GM21367 (cell line): Measurements from ENCODE around the gene ADAMTS3.

Experiments used
- ATAC-seq: cut with Tn5 transposase; IDR thresholded peaks from one replicate; pipeline ENCODE4 v1.9.1; 2021; ENCODE audit not compliant: unreplicated experiment

Gene ADAMTS3

DNA sequence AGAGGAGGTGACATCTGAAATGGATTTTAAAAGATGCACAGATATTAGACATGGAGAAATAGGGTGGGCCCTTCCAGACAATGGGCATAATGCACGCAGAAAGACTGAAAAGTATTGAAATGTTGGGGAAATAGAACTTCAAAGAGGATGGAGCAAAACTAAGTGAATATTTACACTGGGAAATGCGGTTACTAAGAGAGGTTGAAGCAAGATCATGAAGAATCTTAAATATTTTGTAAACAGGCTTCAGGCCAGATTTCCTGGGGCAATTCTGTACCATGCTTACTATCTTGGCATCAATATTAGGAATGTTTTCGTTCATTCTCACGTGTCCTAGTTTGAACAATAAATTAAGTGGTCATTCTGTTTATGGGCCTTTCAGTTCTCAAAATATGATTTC lies 216.3 kb downstream of the ADAMTS3 start:
- ATAC-seq = no peak

DNA sequence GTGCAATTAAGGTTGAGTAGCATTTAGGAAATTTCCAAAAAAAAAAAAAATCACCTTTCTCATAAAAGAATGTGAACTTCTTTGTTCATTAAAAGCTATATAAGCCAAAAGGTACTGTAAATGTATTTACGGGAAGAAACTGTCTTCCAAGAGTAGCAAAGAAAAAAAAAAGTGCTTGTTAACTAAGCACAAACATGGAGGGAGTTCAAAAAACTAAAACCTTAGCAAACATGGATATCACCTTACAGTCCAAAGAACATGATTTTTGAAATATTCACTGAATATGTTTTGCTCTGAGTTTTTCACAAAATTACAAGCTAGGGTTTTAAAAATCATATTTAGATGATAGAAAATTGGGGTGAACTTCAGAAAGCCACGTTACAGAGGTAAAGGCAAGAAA lies 217.5 kb downstream of the ADAMTS3 start:
- ATAC-seq = no peak

DNA sequence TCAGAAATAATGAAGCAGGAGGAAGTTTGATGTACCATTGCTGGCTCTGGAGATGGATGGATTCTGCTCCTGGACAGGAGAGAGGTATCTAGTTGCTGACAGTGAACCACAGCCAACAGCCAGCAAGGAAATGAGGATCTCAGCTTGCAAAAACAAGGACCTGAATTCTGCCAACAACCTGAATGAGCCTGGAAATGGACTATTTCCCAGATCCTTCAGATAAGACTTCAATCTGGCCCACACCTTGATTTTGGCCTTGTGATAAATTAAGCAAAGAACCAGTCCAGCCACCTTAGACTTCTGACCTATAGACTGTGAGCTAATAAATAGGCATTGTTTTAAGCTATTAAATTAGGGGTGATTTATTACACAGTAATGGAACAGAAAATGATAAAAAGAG lies 220.3 kb downstream of the ADAMTS3 start:
- no peak for ATAC-seq

DNA sequence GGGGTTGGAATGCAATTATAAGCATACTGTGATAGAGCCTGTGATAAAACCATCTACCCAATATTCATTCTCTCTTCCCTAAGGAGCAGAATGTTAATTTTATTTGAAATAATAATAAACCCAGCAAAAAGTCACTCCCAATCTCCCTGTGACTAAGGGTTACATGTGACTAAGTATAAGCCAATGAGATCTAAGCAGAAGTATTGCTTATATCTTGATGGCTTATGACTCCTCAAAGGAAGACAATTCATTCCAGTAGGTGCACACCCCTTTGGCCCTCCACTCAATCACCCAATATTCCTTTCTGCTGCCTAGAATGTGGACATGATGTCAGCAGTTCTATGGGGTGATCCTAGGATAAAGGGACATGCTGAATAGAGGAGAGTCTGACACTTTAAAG lies 224.6 kb downstream of the ADAMTS3 start:
- ATAC-seq = no peak

DNA sequence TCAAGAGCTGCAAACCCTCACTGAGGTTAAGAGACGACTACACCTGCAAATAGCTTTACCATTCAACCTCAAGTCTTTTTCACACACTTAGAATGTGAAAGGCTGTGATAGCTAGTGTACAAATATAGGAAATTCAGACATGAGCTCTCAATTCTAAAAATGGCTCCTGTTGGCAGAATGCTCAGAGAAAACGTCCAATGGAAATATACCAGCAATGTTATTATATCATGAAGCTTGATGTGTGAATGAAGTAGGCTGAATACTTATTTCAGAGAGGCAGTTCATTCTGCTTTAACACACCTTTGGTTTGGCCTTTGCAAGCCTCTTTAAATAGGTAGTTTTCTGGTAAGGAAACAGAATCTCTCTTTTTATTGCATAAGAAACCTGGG lies 227.6 kb downstream of the ADAMTS3 start:
- no peak for ATAC-seq

DNA sequence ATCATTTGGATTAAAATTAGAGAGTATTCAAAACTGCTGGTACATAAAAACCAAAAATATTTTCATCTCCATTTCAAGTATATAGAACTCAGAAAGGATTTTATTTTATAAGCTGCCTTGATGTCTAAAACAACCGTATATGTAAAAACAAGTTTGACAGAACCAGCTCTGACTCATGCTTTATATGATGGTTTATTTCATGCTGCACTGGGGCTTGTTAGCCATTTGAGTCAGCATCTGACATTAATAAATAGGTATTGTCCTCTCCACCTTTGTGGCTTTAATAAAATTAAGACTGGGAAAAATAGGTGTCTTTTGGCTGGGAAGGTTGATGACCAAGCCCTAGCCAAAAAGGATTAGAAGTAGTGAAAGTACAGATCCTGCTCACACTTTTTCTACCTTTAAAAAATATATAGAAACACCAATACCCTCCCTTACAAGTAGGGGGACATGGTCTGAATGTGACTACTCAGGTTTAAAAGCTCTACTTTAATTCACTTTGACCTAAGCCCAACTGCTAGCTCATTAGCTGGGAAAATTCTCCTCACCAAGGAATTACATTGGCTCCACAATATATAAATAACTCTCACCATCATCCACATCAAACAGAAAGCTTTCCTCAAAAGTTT lies 228.1 kb downstream of the ADAMTS3 start:
- no peak for ATAC-seq

DNA sequence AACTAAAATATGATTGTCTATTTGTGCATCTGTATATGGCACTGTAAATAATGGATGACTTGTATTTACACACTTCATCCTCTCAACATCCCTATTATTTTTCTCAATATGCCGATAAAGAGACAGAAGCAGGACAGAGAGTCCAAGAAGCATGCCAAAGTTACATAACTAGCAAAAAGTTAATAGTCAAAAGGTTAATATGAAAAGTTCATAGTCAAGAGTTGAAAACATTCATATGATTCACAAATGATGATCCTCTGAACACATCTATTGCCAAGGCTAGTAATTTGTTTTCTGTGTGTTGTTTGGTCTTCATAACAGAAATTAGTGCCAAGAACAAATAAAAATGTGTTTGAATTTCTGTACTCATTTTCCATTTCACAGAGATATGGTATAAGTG lies 231.0 kb downstream of the ADAMTS3 start:
- no peak for ATAC-seq

DNA sequence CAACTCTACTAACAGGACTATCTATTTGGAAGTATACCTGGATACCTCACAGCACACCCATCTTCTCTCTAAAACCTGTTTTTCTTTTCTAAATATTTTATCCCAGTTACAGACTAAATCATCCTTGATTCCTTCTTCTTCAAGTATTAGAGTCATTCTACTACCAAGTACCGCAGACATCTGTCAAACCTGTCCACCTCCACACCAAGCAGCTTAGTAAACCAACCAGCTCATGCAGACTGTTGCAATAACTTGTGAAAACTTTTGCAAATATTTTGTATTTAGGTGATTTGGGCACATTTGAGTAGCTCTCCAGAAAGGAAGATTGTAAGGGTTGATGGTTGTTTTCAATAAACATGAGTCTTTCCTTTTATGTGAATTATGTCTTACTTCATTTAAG lies 238.6 kb downstream of the ADAMTS3 start:
- no peak for ATAC-seq

DNA sequence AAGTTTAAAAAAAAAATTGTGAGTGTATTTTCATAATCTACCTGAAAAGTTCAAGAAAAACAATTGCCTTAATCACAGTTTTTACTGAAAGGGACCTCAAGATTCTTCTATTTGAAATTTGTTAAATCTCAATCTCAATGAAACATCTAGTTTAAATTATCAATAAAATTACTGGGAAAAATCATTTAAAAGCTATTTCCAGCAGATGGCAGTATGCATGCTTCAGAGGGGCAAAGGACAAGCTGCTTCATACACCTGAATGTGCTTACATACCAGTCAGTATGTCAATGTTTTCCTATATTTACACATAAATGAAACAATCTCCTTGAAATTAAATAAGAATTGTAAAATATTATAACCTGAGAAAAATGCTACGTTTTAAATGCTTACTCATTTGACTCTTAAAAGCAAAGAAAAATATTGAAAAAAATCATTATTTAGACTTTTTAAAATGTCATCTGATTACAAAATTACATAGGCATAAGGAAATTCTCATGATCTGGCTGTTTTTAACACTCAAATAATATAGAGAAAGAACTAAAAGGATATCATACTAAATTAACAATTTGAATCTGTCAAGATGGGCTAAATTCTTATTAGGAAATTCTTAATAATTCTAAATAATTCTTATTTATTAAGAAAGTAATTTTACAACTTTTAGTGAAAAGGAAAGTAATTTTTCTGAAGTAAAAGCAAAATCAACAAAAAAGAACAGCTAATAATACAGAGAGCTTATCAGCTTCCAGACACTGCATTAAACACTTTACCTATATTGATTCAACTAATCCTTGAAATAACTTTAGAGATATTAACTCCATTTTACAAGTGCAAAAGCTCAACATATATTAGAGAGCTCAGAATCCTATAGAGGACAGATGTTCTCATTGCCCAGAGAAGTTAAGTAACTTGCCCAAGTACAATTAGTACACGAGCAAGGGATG lies 242.1 kb downstream of the ADAMTS3 start:
- no peak for ATAC-seq

DNA sequence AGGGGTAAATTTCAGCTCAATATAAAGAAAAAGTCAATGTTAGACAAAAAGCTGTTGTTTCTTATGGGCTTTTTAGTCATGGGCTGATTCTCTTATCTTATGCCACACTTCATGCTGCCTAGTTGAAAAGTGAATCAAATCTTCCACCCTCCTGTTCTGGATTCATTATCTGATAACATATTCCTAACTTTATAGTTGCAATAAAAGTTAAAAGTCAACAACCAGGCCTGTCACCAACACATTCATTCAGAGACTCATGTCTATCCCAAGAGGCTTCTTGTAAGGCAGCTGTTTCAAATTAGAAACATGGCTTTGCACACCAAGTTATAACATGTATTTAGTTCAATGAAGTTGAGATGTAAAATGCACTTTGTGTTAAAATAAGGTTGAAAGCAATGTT lies 243.8 kb downstream of the ADAMTS3 start:
- ATAC-seq = no peak

DNA sequence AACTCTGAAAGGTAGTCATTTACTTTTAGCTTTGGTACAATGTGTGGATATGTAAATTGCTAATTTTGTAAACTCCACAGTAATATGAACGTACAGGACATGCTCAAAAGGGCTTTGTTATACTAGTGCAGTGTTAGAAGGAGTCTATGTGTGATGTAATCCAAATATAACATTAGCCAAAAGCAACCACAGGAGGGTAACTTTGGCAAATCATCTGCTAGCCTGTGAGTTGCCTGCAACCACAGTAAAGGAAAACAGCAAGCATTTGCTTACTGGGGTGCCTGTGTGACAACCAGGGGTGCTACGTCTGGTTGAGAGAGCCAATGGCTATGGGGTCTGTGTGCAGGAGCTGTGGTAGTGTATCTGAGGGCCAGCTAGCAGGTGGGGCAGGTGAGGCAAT lies 245.8 kb downstream of the ADAMTS3 start:
- ATAC-seq = no peak

DNA sequence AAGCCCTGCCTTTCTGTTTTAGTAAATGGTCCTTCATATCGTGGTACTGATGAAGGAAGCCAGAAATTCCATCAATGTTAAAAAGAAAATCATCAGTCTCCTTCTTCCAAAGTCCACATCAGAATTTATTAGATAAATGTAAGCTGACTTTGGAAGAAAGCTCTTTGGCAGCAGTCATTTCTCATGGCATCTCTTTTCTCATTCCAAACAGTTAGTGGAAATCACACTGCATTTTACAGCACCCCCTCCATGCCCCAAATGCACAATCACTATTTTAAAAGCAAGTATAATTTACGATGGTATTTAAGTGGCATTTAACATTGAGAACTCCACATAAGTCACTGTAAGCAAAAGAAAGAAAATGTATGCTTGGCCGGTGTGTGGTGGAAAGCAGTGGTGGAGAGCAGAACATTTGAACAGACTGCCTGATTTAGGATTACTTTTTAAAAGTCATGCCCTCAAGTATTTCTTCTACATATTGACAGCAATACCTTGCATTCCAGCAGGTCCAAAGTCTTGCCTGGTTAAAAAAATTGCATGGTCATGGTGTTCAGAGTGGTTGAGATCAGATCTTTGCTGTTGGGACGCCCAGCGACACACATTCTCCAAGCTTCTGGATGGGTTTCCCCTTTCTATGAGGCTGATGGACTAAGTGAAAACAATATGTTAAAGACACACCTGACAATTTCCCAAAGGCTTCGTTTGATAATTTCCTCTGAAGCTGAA lies 248.6 kb downstream of the ADAMTS3 start:
- ATAC-seq = no peak

DNA sequence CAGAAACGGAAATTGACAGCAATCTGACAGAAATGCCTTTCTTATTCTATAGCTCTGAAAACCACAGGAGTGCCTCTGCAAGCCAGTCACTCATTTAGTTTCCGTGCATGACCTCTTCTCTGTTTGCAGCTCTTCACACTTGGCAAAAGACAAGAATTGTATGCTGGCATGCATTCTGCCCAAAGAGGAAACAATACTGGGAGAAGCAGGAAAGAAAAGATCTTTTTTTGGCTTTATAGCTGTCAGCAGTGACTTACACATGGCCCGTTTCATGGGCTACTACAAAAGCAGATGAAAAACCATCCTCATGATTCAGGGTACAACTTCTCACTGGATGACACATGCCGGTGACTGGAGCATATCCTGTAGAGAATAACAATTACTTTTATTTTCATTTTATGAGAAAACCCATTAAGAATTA lies 249.4 kb downstream of the ADAMTS3 start:
- ATAC-seq = no peak

DNA sequence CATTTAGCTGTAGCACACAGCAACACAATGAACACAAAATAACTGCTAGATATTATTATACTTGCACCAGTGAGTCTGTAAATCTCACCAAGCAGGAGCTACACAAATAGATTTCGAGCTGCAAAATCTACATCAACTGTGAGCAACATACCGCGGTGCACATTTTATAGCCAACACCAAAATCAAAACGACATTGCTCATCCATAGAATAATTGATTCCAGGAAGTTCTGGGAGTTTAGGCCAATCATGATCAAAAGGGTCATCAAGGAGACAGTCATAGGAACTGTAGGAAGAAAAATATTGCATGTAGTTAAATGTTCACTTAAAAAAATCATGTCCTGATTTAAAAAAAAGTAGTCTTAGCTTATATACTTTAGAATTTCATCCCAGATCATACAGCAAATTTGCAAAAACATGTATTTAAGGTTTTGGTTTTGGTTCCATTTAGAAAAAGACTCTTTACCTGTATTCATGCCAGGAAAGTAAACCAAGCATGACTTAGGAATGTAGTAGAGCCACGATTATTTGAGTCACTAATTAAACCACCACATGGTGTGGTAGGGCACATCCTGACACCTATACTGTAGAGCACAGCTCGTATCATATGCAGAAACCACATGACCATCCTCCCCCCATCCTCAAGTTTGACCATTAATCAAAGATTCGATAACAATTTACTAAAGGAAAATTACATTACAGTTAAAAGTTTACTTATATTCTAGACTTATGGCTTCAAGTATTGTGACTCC lies 250.4 kb downstream of the ADAMTS3 start:
- ATAC-seq = no peak

DNA sequence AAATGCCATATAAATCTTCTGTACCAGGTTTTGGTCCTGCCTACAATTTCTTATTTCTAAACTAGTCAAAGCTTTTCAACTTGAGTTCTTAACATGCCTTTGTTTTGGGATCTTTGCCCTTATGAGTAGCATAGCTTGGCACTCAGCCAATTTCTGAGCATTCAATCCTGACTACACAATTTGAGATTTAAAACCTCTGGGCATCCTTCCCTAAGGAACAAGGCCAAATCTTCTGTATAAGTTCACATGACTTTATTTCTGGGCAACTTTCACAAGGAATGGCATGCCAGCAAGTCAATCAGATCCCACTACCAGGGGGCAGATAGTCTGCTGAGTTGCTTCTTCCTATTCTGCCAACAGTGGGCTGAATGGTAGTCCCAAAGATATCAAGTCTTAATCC lies 254.2 kb downstream of the ADAMTS3 start:
- ATAC-seq = no peak

DNA sequence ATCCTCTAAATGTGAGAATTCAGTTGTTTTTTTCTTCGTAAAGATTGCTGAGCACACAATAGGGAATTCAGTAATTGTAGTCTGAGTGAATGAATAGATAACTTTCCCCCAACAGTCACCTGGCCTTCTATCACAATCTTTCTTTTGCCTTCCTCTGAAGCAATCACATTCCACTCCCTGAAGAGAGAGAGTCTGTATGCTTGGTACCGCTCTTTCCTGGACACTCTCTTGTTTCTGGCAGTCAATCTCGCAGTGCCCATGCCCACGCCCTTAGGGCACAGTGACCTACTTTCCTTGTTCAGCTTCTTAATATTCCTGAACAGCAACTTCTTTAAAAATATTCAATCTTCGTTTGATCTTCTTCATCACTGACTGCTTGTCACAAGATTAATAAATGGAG lies 255.9 kb downstream of the ADAMTS3 start:
- no peak for ATAC-seq

DNA sequence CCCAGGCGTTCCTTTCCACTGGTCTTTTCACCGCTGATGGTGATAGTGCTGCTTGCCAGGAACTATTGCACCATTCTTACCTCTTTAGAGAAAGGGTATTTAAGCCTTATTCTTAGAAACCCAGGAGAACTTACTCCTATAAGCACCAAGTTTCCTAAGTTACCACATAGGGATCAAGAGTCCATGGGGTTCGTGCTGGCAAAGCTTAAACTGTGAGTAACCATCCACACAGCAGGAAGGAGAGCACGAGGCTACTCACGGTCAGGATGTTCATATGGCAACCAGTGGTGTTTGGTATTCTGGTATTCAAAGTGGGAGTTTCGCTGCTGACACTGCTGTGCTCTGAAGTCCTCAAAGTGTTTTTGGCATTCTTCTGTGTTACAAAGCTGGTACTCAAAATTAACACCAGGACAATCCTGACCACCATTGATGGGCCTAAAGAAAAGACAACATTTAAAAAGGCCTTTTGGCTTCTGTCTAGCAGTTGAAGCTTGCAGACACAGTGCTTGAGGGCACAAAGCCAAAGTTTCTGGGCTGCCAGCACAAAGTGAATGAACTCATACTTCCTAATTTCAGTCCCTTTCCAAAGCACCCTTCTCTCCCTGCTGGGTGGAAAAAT lies 256.9 kb downstream of the ADAMTS3 start:
- ATAC-seq = no peak

DNA sequence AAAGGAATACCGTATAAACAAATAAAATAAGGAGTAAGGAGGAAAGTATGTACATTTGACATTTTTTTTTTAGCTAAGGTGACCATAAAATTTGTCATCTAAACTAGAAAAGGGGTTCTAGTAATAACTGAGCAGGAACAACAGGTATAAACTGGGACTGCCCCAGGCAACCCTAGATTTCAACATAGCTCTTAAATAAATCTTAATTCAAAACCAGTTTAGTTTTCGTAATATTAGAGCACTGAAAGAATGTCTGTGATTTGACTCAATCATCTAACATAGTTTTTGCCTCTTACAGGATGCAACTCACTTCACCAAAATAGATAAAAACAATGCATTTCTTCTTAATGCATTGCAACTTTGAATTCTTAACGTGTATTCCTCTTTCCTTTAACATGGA lies 257.7 kb downstream of the ADAMTS3 start:
- no peak for ATAC-seq

DNA sequence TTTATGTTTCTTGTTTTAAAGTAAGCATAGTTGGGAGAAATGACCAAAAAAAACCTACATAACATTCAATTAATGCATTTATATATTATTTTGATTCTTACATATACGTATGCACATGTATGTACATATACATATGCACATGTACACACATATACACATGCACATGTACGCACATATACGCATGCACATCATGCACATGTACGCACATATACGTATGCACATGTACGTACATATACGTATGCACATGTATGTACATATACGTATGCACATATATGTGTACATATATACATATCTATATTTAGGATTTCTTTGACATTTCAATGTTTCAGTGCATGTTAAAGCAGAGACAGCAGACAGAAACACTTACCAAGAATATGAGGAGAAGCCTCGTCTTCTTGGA lies 263.4 kb downstream of the ADAMTS3 start:
- no peak for ATAC-seq

DNA sequence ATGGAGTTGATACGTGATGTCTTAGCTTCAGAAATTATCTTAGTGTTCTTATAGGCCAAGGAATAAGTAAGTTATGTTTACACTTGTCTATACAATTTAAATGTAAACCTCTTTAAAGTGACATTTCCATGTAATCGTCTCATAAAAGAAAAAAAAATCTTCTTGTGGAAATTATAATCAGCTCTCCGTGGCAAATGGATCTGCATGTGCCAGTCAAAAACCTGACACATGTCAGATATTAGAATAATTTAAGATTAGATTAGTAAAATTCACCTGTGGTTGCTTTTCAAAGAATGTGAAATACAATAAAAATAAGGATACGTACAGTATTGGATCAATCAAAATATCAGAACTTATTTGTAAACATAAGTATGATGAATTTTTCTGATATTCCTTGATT lies 263.9 kb downstream of the ADAMTS3 start:
- ATAC-seq = no peak
